A549 (cell line): ENCODE results near the gene FBLL1. TPM values are rescaled to one million over a fixed set of nuclear protein-coding genes. Genes with fewer than 3 reads are reported as not detected.
"Not testable (repeated sequence)": the region's sequence is repeated elsewhere in the genome, so short reads cannot be mapped to it uniquely, and the experiment has no call there.

Experiments used
- ATAC-seq, 2 experiments: fragments of 200-7000 bp in 1 of 2; fragments of >200 bp in 1 of 2; cut with Nextera tagmentation in 1 of 2; cut with Tn5 transposase in 1 of 2; 3 replicates each; pipeline versions ENCODE4 v1.8.0 to v1.9.1; 2018 to 2020; ENCODE audit warnings: mild to moderate bottlenecking in 1 of 2, moderate library complexity in 1 of 2
- CTCF ChIA-PET: fragments of 300-600 bp; sonication (Branson Sonifier 250); formaldehyde crosslinking; extraction: SDS; loops from one replicate; lab custom pipeline; 2021; ENCODE audit warnings: antibody characterized with exemption, inconsistent platforms; lab: Yijun Ruan, JAX
- POLR2A ChIA-PET: fragments of 350-600 bp; formaldehyde crosslinking; extraction: SDS; loops from one replicate; lab custom pipeline; 2021; ENCODE audit warnings: antibody characterized with exemption, inconsistent platforms; lab: Yijun Ruan, JAX
- DNase-seq, 2 experiments: peaks; one replicate each; pipeline versions ENCODE4 v3.0.0 to v3.0.0-alpha.2; 2011 to 2016; ENCODE audit warnings: low read depth in 1 of 2, low spot score in 1 of 2
- FAIRE-seq: peaks from 2 replicates; lab custom pipeline; 2011; peaks lifted over from hg19 to GRCh38; lab: Jason Lieb, UNC
- H3K27ac ChIP-seq, 2 experiments: fragments of >200 bp; sonication (Bioruptor Twin); formaldehyde crosslinking; 3 replicates each; pipeline ENCODE4 v1.5.1; 2016 to 2017
- H3K4me1 ChIP-seq: fragments of >200 bp; sonication (Bioruptor Twin); formaldehyde crosslinking; 3 replicates; pipeline ENCODE4 v1.6.1; 2016
- H3K4me2 ChIP-seq: fragments of >200 bp; sonication (Bioruptor Twin); formaldehyde crosslinking; 3 replicates; pipeline ENCODE4 v1.6.1; 2016
- H3K4me3 ChIP-seq: fragments of >200 bp; sonication (Bioruptor Twin); formaldehyde crosslinking; 3 replicates; pipeline ENCODE4 v1.5.1; 2016
- H3K9me3 ChIP-seq: fragments of >200 bp; sonication (Bioruptor Twin); formaldehyde crosslinking; 3 replicates; pipeline ENCODE4 v1.6.1; 2016
- CEBPB ChIP-seq, 2 experiments: fragments of >200 bp in 1 of 2; sonication (Bioruptor Twin) in 1 of 2; formaldehyde crosslinking in 1 of 2; IDR thresholded peaks; 2 replicates each; pipeline ENCODE4 v1.6.1; 2012 to 2016
- CHD2 ChIP-seq: fragments of 150-350 bp; IDR thresholded peaks from 2 replicates; pipeline ENCODE4 v1.6.1; 2014; ENCODE audit warnings: low read length; ENCODE audit not compliant: partially characterized antibody
- E2F6 ChIP-seq: IDR thresholded peaks from 2 replicates; pipeline ENCODE4 v1.6.1; 2012; ENCODE audit warnings: low read depth, borderline replicate concordance
- HDAC2 ChIP-seq: fragments of 200-600 bp; sonication (generic); IDR thresholded peaks from 2 replicates; pipeline ENCODE4 v1.6.1; 2016
- HOXA7 ChIP-seq: fragments of 250-450 bp; sonication (Bioruptor Pico); IDR thresholded peaks from 2 replicates; pipeline ENCODE4 v1.5.0; 2020; ENCODE audit warnings: mild to moderate bottlenecking, moderate library complexity
- HOXB5 ChIP-seq: fragments of 250-450 bp; sonication (Bioruptor Pico); IDR thresholded peaks from 2 replicates; pipeline ENCODE4 v1.5.0; 2020; ENCODE audit warnings: mild to moderate bottlenecking, moderate library complexity
- KDM5A ChIP-seq: fragments of 200-600 bp; sonication (generic); IDR thresholded peaks from 2 replicates; pipeline ENCODE4 v1.6.1; 2016; ENCODE audit warnings: antibody characterized with exemption, mild to moderate bottlenecking
- MAZ ChIP-seq: fragments of 150-350 bp; IDR thresholded peaks from 2 replicates; pipeline ENCODE4 v1.6.1; 2014; ENCODE audit warnings: antibody characterized with exemption, low read depth, low read length, borderline replicate concordance
- NPAS2 ChIP-seq: fragments of 250-450 bp; sonication (Bioruptor Pico); IDR thresholded peaks from 2 replicates; pipeline ENCODE4 v1.8.0; 2022; ENCODE audit warnings: mild to moderate bottlenecking, moderate library complexity, borderline replicate concordance
- POLR2AphosphoS2 ChIP-seq: conservative IDR thresholded peaks from 2 replicates; pipeline ENCODE4 v1.6.1; 2012; ENCODE audit warnings: low read length, improper control_type of control experiment, inconsistent platforms
- RCOR1 ChIP-seq: fragments of 150-350 bp; IDR thresholded peaks from 2 replicates; pipeline ENCODE4 v1.6.1; 2014; ENCODE audit warnings: antibody characterized with exemption, low read length, low read depth
- SMC3 ChIP-seq: fragments of >200 bp; sonication (Bioruptor Twin); formaldehyde crosslinking; IDR thresholded peaks from 3 replicates; pipeline ENCODE4 v1.6.1; 2018; ENCODE audit warnings: inconsistent platforms
- TP53 ChIP-seq: fragments of 250-450 bp; sonication (Bioruptor Pico); IDR thresholded peaks from 2 replicates; pipeline ENCODE4 v1.5.0; 2021; ENCODE audit warnings: mild to moderate bottlenecking, moderate library complexity
- USF2 ChIP-seq: fragments of 450-650 bp; IDR thresholded peaks from 2 replicates; pipeline ENCODE4 v1.6.1; 2014; ENCODE audit warnings: antibody characterized with exemption
- ZC3H11A ChIP-seq: fragments of 450-650 bp; IDR thresholded peaks from 2 replicates; pipeline ENCODE4 v1.6.1; 2014; ENCODE audit warnings: antibody characterized with exemption, mild to moderate bottlenecking
- ZNF302 ChIP-seq: fragments of 250-450 bp; sonication (Bioruptor Pico); IDR thresholded peaks from 2 replicates; pipeline ENCODE4 v1.9.0; 2021; ENCODE audit warnings: inconsistent platforms, mild to moderate bottlenecking, moderate library complexity
- WGBS: methylation state at CpG from one replicate; pipeline ENCODE4 v1.1.6; 2017; ENCODE audit errors: missing lambda C conversion rate; 5-methylcytosine and 5-hydroxymethylcytosine counted together
- polyA plus RNA-seq, 4 experiments: library from polyadenylated mRNA; depleted of rRNA in 3 of 4; stranded (reverse); fragments of >200 nt; fragmentation: RNase III in 1 of 4; extraction: RNeasy Plus Mini Kit Qiagen cat#74134 plus additional on column Dnase treatment in 1 of 4; gene quantifications; 2 replicates in 3 of 4; 3 replicates in 1 of 4; pipeline ENCODE4 v1.2.3, GENCODE V29; 2011 to 2017
- TF ChIP-seq, protein P1 (sequence below): fragments of 250-450 bp; sonication (Bioruptor Pico); IDR thresholded peaks from 2 replicates; pipeline ENCODE4 v1.5.0; 2021; ENCODE audit warnings: mild to moderate bottlenecking, moderate library complexity, borderline replicate concordance

FBLL1 gene
- polyA plus RNA-seq, 2 of the 4 experiments (the other 2 are of a cell fraction) = 0.06 to 0.09 TPM

DNA sequence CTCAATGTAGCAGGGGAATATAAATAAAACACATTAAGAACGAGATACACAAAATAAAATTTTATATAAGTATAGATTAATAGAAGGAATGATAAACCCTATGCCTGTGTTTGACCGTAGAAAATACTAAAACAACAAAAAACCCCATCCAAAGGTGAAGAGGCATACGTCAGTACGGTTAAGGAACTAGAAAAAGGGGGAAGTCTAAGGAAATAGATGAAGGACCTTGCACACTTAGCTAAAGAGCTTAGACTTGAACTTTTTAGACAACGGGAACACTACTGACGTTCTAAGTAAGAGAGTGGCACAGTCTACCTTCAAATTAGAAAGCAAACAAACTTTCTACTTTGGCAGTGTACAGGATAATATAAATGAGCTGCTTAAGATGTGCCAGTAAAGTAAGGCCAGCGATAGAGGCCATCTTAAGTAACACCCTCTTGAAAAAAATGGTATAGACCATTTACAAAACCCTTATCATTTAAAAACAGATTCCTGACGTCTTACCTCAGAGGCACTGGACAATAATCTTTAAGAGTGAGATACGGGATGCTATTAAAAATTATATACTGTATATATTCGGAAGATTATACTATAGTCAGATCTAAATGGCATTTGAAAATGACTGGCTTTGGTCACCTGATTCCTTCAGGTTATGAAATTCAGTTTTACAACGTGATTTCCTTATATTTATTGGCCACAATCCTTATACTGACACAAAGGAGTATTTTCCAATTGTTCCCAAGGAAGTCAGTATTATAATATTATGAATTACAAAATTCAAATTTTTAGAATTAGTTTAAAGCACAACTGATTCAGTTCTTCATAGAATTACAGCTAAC is 41.6 kb downstream of the FBLL1 start:
- H3K4me2 ChIP-seq = no peak overlapping the region
- ChIA-PET CTCF (interaction anchor here (0.8 kb wide), 1 partner anchor 18 kb away, joined by 3 read pairs; no protein-coding TSS in a partner anchor), POLR2A (no interaction called here)
- whole genome bisulfite sequencing = 90% methylated on average over 11 of the region's 11 CpGs
- H3K27ac ChIP-seq = no peak overlapping the region
- no peak overlapping the region for H3K4me3 ChIP-seq
- no peaks in the 10 kb centered on the region for H3K9me3 ChIP-seq
- peaks cover 3% of the 10 kb centered on the region; the same call in 2 of the 3 replicates for H3K4me1 ChIP-seq
- FAIRE-seq (no peak), DNase-seq (no peak), ATAC-seq (no peak)
- TF ChIP-seq, protein P1, sequence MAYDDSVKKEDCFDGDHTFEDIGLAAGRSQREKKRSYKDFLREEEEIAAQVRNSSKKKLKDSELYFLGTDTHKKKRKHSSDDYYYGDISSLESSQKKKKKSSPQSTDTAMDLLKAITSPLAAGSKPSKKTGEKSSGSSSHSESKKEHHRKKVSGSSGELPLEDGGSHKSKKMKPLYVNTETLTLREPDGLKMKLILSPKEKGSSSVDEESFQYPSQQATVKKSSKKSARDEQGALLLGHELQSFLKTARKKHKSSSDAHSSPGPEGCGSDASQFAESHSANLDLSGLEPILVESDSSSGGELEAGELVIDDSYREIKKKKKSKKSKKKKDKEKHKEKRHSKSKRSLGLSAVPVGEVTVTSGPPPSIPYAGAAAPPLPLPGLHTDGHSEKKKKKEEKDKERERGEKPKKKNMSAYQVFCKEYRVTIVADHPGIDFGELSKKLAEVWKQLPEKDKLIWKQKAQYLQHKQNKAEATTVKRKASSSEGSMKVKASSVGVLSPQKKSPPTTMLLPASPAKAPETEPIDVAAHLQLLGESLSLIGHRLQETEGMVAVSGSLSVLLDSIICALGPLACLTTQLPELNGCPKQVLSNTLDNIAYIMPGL (CRISPR knock-in tag) = no peak
- TF ChIP-seq ZC3H11A (no peak), HOXB5 (CRISPR knock-in tag) (no peak), HOXA7 (no peak), USF2 (no peak), POLR2AphosphoS2 (no peak), HDAC2 (no peak), KDM5A (no peak), CHD2 (no peak), RCOR1 (no peak), E2F6 (no peak), ZNF302 (CRISPR knock-in tag) (no peak), NPAS2 (no peak), MAZ (no peak), TP53 (no peak), SMC3 (no peak), CEBPB (IDR thresholded peaks at IDR 0.05) (no peak)

DNA sequence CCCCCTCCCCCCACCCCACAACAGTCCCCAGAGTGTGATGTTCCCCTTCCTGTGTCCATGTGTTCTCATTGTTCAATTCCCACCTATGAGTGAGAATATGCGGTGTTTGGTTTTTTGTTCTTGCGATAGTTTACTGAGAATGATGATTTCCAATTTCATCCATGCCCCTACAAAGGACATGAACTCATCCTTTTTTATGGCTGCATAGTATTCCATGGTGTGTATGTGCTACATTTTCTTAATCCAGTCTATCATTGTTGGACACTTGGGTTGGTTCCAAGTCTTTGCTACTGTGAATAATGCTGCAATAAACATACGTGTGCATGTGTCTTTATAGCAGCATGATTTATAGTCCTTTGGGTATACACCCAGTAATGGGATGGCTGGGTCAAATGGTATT is 44.6 kb downstream of the FBLL1 start:
- ATAC-seq, FAIRE-seq, H3K4me2 ChIP-seq, H3K27ac ChIP-seq, DNase-seq, H3K4me3 ChIP-seq, H3K9me3 ChIP-seq, POLR2A ChIA-PET: not testable (repeated sequence)
- CTCF ChIA-PET = interaction anchor here (1.2 kb wide), 1 partner anchor 777 kb away, joined by 4 read pairs; no protein-coding TSS in a partner anchor
- WGBS = 93% methylated on average over 3 of the region's 3 CpGs
- peaks cover 19% of the 10 kb centered on the region; the same call in 2 of the 3 replicates for H3K4me1 ChIP-seq

DNA sequence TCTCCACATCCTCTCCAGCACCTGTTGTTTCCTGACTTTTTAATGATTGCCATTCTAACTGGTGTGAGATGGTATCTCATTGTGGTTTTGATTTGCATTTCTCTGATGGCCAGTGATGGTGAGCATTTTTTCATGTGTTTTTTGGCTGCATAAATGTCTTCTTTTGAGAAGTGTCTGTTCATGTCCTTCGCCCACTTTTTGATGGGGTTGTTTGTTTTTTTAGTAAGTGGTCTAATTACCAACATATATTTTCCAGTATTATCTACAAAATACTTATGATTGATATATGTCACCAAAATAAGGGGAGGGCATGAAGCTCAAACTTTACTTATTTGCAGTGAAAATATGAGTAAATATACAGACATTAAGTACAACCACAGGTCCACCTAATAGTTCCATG is 45.1 kb downstream of the FBLL1 start:
- ATAC-seq, H3K4me2 ChIP-seq, H3K9me3 ChIP-seq, FAIRE-seq, H3K27ac ChIP-seq, DNase-seq, POLR2A ChIA-PET, H3K4me3 ChIP-seq: not testable (repeated sequence)
- 90% methylated on average over 1 of the region's 1 CpG for WGBS
- CTCF ChIA-PET = interaction anchor here (0.9 to 1.2 kb wide), 3 partner anchors 14 to 777 kb away, joined by 3 to 4 read pairs (median 4); no protein-coding TSS in a partner anchor
- H3K4me1 ChIP-seq = peaks cover 19% of the 10 kb centered on the region; the same call in 2 of the 3 replicates
